Smooth muscle cell (in vitro differentiated cells): Measurements from ENCODE around the gene HDLBP. TPM values are rescaled to one million over a fixed set of nuclear protein-coding genes. Genes with fewer than 3 reads are reported as not detected.
A peak's percentile ranks its signal among the peaks of the same experiment; 100 is the strongest.

ENCODE experiments used
- DNase-seq: peaks from one replicate; lab custom pipeline; 2025; ENCODE audit not compliant: unreplicated experiment; lab: John Stamatoyannopoulos, UW
- H2AFZ ChIP-seq: fragments of 200-600 bp; sonication (generic); 2 replicates; pipeline ENCODE4 v1.6.0; 2016; ENCODE audit warnings: antibody characterized with exemption, low read depth, mild to moderate bottlenecking
- H3F3A ChIP-seq: fragments of 200-600 bp; sonication (generic); 2 replicates; pipeline ENCODE4 v1.6.0; 2017; ENCODE audit warnings: antibody characterized with exemption, low read depth
- H3K27ac ChIP-seq: fragments of 200-600 bp; sonication (generic); 2 replicates; pipeline ENCODE4 v1.5.1; 2016; ENCODE audit warnings: low read depth, mild to moderate bottlenecking
- H3K27me3 ChIP-seq: fragments of 200-600 bp; sonication (generic); 2 replicates; pipeline ENCODE4 v1.6.1; 2016; ENCODE audit warnings: low read depth, mild to moderate bottlenecking
- H3K36me3 ChIP-seq: fragments of 200-600 bp; sonication (generic); 2 replicates; pipeline ENCODE4 v1.5.1; 2016; ENCODE audit warnings: low read depth
- H3K4me1 ChIP-seq: fragments of 200-600 bp; sonication (generic); 2 replicates; pipeline ENCODE4 v1.5.1; 2016; ENCODE audit warnings: low read depth
- H3K4me2 ChIP-seq: fragments of 200-600 bp; sonication (generic); 2 replicates; pipeline ENCODE4 v1.6.0; 2016; ENCODE audit warnings: mild to moderate bottlenecking
- H3K4me3 ChIP-seq: fragments of 200-600 bp; sonication (generic); 2 replicates; pipeline ENCODE4 v1.5.1; 2016; ENCODE audit warnings: mild to moderate bottlenecking
- H3K79me2 ChIP-seq: fragments of 200-600 bp; sonication (generic); 2 replicates; pipeline ENCODE4 v1.6.0; 2016; ENCODE audit warnings: low read depth, mild to moderate bottlenecking
- H3K9ac ChIP-seq: fragments of 200-600 bp; sonication (generic); 2 replicates; pipeline ENCODE4 v1.6.0; 2016; ENCODE audit warnings: low read depth
- H3K9me3 ChIP-seq: fragments of 200-600 bp; sonication (generic); replicated peaks from 2 replicates; pipeline ENCODE4 v1.5.1; 2016; ENCODE audit warnings: low read depth
- H4K20me1 ChIP-seq: fragments of 200-600 bp; sonication (generic); 2 replicates; pipeline ENCODE4 v1.6.0; 2016; ENCODE audit warnings: low read depth
- CTCF ChIP-seq: fragments of 200-600 bp; sonication (generic); IDR thresholded peaks from 2 replicates; pipeline ENCODE4 v1.5.1; 2017; ENCODE audit warnings: borderline replicate concordance, mild to moderate bottlenecking, antibody characterized with exemption; ENCODE audit not compliant: insufficient read depth, poor library complexity, severe bottlenecking
- WGBS: methylation state at CpG from one replicate; pipeline ENCODE4 v1.1.7; 2016; ENCODE audit warnings: low lambda C conversion rate; 5-methylcytosine and 5-hydroxymethylcytosine counted together
- polyA plus RNA-seq: library from polyadenylated mRNA; unstranded; fragments of >200 nt; fragmentation: Nextera tagmentation; extraction: Ambion mirVana; gene quantifications from 2 replicates; pipeline ENCODE4 v1.2.1, GENCODE V29; 2016
- total RNA-seq: library from RNA; depleted of rRNA; stranded (reverse); fragments of >200 nt; gene quantifications from 2 replicates; pipeline ENCODE4 v1.2.3, GENCODE V29; 2014

The HDLBP gene
- total and polyA plus RNA-seq, 2 experiments from 2014 or later: 504 to 545 TPM

GRCh38 chr2:241288324-241288888 is 27.1 kb downstream of the HDLBP start:
- H3F3A ChIP-seq: peaks cover 18% of the 10 kb centered on the region
- no peak for TF ChIP-seq CTCF
- no peaks in the 10 kb centered on the region for H3K9me3 ChIP-seq
- no peak for DNase-seq
- H4K20me1 ChIP-seq: peaks cover 100% of the 10 kb centered on the region
- peaks cover 97% of the 10 kb centered on the region for H3K79me2 ChIP-seq
- WGBS: 92% methylated on average over 3 of the region's 3 CpGs
- no peak overlapping the region for H2AFZ ChIP-seq
- no peak overlapping the region for H3K4me3 ChIP-seq
- H3K27me3 ChIP-seq: no peaks in the 10 kb centered on the region
- no peaks in the 10 kb centered on the region for H3K4me1 ChIP-seq
- H3K9ac ChIP-seq: no peak overlapping the region
- H3K4me2 ChIP-seq: no peak overlapping the region
- H3K36me3 ChIP-seq: no peaks in the 10 kb centered on the region
- peak overlapping the region; percentile 52 for H3K27ac ChIP-seq

- no peak for DNase-seq
- no peaks in the 10 kb centered on the region for H3K27me3 ChIP-seq
- WGBS: 68% methylated on average over 9 of the region's 9 CpGs
- peaks cover 96% of the 10 kb centered on the region for H3K79me2 ChIP-seq
- H4K20me1 ChIP-seq: peaks cover 98% of the 10 kb centered on the region
- H3K9me3 ChIP-seq: no peaks in the 10 kb centered on the region
- H3F3A ChIP-seq: peaks cover 22% of the 10 kb centered on the region
- no peak overlapping the region for H3K4me3 ChIP-seq
- H3K4me1 ChIP-seq: no peaks in the 10 kb centered on the region
- H3K36me3 ChIP-seq: no peaks in the 10 kb centered on the region
- H3K4me2 ChIP-seq: no peak overlapping the region
- no peak overlapping the region for H2AFZ ChIP-seq
- TF ChIP-seq CTCF: no peak
- H3K9ac ChIP-seq: no peak overlapping the region
- H3K27ac ChIP-seq: peak overlapping the region; percentile 50
These were observed 29.0 kb downstream of the HDLBP start for GRCh38 chr2:241286348-241287090.

- Histone ChIP-seq H3K27me3 (no peaks in the 10 kb centered on the region), H3K79me2 (peaks cover 96% of the 10 kb centered on the region), H4K20me1 (peaks cover 98% of the 10 kb centered on the region), H3K4me3 (no peak overlapping the region), H3K27ac (peak overlapping the region; percentile 50), H3K9me3 (no peaks in the 10 kb centered on the region), H3K9ac (no peak overlapping the region), H3K36me3 (no peaks in the 10 kb centered on the region), H3K4me1 (no peaks in the 10 kb centered on the region), H3K4me2 (no peak overlapping the region), H2AFZ (no peak overlapping the region), H3F3A (peaks cover 22% of the 10 kb centered on the region)
- WGBS: 96% methylated on average over 1 of the region's 1 CpG
- no peak for DNase-seq
- no peak for TF ChIP-seq CTCF
These were observed 29.9 kb downstream of the HDLBP start for GRCh38 chr2:241285596-241285995.
